ENCODE measurements around the gene EPHB4.

GRCh38 chr7:100753750-100754149 lies 73.6 kb downstream of the EPHB4 start:
- TF ChIP-seq POLR2A (IDR thresholded peaks at IDR 0.05; ENCODE audit: low read depth, low read length) (no peak), CTCF (conservative IDR thresholded peaks at IDR 0.05; ENCODE audit: low read depth, low read length) (no peak), RAD21 (IDR thresholded peaks at IDR 0.05; ENCODE audit: low read length) (no peak), BHLHE40 (IDR thresholded peaks at IDR 0.05; ENCODE audit: low read depth, low read length) (no peak), CEBPB (IDR thresholded peaks at IDR 0.05; ENCODE audit: low read depth, low read length) (peak; percentile 41), SMC3 (IDR thresholded peaks at IDR 0.05; ENCODE audit: low read depth, low read length) (no peak), RFX5 (IDR thresholded peaks at IDR 0.05; ENCODE audit: low read depth, low read length) (no peak), MAZ (IDR thresholded peaks at IDR 0.05; ENCODE audit: borderline replicate concordance, low read depth, low read length) (no peak)

All from IMR-90 (cell line).